Thoracic aorta (tissue), 2 donors: ENCODE measurements around the gene TRIM8. TPM values are rescaled to one million over a fixed set of nuclear protein-coding genes. Genes with fewer than 3 reads are reported as not detected.

Experiments
- ATAC-seq: fragments of 150-250 bp; one replicate; pipeline ENCODE4 v1.8.0; 2017; ENCODE audit warnings: low read depth; ENCODE audit not compliant: insufficient number of reproducible peaks, low FRiP score
- DNase-seq: peaks from one replicate; pipeline ENCODE4 v3.0.0-alpha.2; 2020; ENCODE audit warnings: low spot score
- H3K27ac ChIP-seq, 2 donors: fragments of 200-600 bp; sonication (generic); 1 replicate in 1 of 2; 2 replicates in 1 of 2; pipeline ENCODE4 v1.5.1; 2016; ENCODE audit warnings: mild to moderate bottlenecking in 2 of 2, moderate library complexity in 2 of 2
- H3K27me3 ChIP-seq: fragments of 200-600 bp; sonication (generic); replicated peaks from 2 replicates; pipeline ENCODE4 v1.6.0; 2016; ENCODE audit warnings: mild to moderate bottlenecking; ENCODE audit not compliant: insufficient read depth
- H3K36me3 ChIP-seq: fragments of 200-600 bp; sonication (generic); one replicate; pipeline ENCODE4 v1.5.1; 2016
- H3K4me1 ChIP-seq, 2 donors: fragments of 200-600 bp; sonication (generic); 1 replicate in 1 of 2; 2 replicates in 1 of 2; pipeline versions ENCODE4 v1.5.1 to v1.6.0; 2016; ENCODE audit warnings: low read depth in 2 of 2, mild to moderate bottlenecking in 1 of 2; ENCODE audit not compliant: control insufficient read depth in 1 of 2
- H3K4me3 ChIP-seq: fragments of 200-600 bp; sonication (generic); 2 replicates; pipeline ENCODE4 v1.5.1; 2016; ENCODE audit warnings: mild to moderate bottlenecking
- H3K9me3 ChIP-seq: fragments of 200-600 bp; sonication (generic); 2 replicates; pipeline ENCODE4 v1.5.1; 2016
- total RNA-seq, 2 donors: library from RNA; depleted of rRNA; stranded (reverse); fragments of >200 nt; gene quantifications; one replicate each; pipeline versions ENCODE4 v1.1.0 to v1.2.3, GENCODE V29; 2016
- TF ChIP-seq, protein P1 (sequence below): fragments of 200-600 bp; sonication (generic); IDR thresholded peaks from one replicate; pipeline ENCODE4 v1.5.1; 2019; ENCODE audit warnings: antibody characterized with exemption

Gene TRIM8
- total RNA-seq, 2 donors from 2014 or later, result 154 to 192 TPM

DNA sequence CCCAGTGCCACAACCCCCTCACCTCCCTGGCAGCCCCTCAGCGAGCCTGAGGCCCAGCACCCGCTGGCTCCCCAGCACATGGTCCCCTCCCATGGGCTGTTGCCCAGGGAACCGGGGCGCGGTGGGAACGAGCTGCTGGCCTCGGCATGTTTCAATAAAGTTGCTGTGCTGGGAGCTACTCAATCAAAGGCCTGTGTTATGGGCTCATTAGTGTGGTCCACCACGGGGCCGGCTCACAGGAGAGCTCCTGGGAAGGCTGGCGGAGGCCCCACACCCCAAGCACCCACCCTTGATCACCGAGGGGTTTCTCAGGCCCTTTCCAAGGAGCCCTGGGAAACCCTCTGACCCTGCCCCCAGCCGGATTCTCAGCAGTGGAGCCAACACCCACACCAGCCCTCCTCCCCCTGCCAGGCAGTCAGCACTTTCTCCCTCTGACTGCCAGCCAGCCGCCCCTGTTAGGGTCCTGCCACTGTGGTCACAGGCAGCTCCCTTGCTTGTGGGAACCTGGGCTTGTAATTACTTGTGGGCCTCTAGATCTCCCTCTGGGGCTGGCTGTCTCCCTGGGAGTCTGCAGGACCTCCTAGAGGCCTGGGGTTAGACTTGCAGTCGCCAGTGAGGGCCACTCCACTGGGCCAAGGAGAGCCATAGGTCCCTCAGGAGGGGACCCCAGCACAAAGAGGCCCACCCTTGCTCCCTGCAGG, 24.8 kb upstream of the TRIM8 start:
- TF ChIP-seq, protein P1, sequence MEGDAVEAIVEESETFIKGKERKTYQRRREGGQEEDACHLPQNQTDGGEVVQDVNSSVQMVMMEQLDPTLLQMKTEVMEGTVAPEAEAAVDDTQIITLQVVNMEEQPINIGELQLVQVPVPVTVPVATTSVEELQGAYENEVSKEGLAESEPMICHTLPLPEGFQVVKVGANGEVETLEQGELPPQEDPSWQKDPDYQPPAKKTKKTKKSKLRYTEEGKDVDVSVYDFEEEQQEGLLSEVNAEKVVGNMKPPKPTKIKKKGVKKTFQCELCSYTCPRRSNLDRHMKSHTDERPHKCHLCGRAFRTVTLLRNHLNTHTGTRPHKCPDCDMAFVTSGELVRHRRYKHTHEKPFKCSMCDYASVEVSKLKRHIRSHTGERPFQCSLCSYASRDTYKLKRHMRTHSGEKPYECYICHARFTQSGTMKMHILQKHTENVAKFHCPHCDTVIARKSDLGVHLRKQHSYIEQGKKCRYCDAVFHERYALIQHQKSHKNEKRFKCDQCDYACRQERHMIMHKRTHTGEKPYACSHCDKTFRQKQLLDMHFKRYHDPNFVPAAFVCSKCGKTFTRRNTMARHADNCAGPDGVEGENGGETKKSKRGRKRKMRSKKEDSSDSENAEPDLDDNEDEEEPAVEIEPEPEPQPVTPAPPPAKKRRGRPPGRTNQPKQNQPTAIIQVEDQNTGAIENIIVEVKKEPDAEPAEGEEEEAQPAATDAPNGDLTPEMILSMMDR, result no peak
- H3K4me1 ChIP-seq, result peaks cover 28 to 56% of the 10 kb centered on the region in 2 donors
- H3K36me3 ChIP-seq, result peaks cover 21% of the 10 kb centered on the region
- no peaks in the 10 kb centered on the region for H3K9me3 ChIP-seq
- DNase-seq (no peak), ATAC-seq (no peak)
- H3K27me3 ChIP-seq, result no peaks in the 10 kb centered on the region
- peak overlapping the region; percentile 92 to 98 for H3K27ac ChIP-seq
- no peak overlapping the region for H3K4me3 ChIP-seq

DNA sequence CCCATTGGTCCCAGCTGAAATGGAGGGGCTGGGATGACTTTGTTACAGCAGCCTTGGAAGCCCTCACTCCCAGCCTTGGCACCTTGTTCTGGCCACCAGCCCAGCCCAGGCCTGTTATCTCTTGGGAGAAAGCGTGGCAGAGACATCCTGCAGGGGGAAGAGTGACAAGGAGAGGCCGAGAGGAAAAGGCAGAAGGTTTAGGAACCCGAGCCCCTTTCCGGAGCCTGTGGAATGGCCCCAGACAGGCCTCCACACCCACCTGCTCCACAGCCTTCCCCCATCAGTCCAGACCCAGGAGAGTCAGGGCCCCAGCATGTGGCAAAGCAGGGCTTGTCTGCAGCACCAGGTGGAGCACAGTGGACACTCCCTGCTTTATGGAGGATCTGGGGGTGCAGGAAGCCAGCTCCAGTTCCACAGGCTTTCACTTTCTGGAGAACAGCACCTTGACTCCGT, 24.1 kb upstream of the TRIM8 start:
- no peak for DNase-seq
- H3K9me3 ChIP-seq, result no peaks in the 10 kb centered on the region
- H3K27ac ChIP-seq, result peak overlapping the region; percentile 92 to 98
- peaks cover 35 to 63% of the 10 kb centered on the region in 2 donors for H3K4me1 ChIP-seq
- TF ChIP-seq, protein P1, result no peak
- no peaks in the 10 kb centered on the region for H3K27me3 ChIP-seq
- H3K36me3 ChIP-seq, result peaks cover 19% of the 10 kb centered on the region
- ATAC-seq, result no peak
- H3K4me3 ChIP-seq, result no peak overlapping the region

GRCh38 chr10:102620591-102621442, 23.5 kb upstream of the TRIM8 start:
- Histone ChIP-seq H3K4me3 (peak overlapping the region; percentile 21), H3K9me3 (no peaks in the 10 kb centered on the region), H3K4me1 (peaks cover 41 to 70% of the 10 kb centered on the region in 2 donors), H3K36me3 (peaks cover 14% of the 10 kb centered on the region), H3K27me3 (no peaks in the 10 kb centered on the region), H3K27ac (peak overlapping the region; percentile 92 to 98)
- no peak for DNase-seq
- peak; percentile 17 for ATAC-seq
- TF ChIP-seq, protein P1, result no peak

DNA sequence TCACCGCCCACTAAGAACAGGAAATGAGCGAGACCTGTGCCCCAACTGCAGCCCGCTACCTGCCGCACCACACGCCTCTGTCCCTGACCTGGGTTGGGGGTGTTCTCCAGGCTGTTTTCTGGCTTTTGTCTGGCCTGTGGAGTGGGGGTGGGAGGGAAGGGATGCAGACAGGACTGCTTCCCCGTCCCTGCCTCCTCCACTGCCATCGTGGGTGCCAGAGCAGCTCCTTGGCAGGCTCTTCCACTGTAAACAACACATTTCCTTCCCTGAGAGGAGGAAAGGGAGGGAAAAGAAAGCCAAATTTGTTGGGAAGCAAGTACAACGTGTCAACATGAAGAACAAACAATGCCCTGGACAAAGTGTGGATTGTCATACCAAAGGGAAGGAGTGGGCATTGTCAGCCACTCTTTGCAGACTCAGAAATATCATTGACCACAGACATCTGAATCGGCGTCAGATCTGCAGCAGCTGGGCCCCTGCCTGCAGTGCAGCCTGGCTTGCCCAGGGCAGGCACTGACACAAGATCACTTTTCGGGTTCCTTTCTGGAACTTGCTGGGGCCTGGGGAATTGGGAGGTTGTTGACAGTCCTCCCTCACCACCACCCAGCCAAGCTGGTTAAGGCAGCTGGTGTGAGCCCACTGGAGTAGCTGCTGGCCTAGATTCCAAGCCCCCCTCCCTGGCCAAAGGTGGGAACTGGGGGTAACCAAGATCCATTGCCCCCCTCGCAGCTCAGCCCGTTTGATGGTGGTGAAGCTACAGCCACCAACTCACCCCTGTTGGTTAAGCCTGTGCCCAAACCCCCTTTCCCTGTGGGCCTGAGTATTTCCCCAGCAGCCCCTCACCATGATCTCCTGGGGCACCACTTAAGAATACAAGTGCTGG, 22.6 kb upstream of the TRIM8 start:
- H3K27me3 ChIP-seq, result no peaks in the 10 kb centered on the region
- peaks cover 50 to 78% of the 10 kb centered on the region in 2 donors for H3K4me1 ChIP-seq
- ATAC-seq (no peak), DNase-seq (no peak)
- peaks cover 14% of the 10 kb centered on the region for H3K36me3 ChIP-seq
- TF ChIP-seq, protein P1, result no peak
- H3K27ac ChIP-seq, result peak overlapping the region; percentile 92 to 98
- no peaks in the 10 kb centered on the region for H3K9me3 ChIP-seq
- peak overlapping the region; percentile 21 for H3K4me3 ChIP-seq
